ENCODE results near the gene GKAP1. TPM values are rescaled to one million over a fixed set of nuclear protein-coding genes. Genes with fewer than 3 reads are reported as not detected.

The GKAP1 gene
- polyA plus RNA-seq, 1 of the 3 experiments (the other 2 are of a cell fraction), result 1.7 TPM

DNA sequence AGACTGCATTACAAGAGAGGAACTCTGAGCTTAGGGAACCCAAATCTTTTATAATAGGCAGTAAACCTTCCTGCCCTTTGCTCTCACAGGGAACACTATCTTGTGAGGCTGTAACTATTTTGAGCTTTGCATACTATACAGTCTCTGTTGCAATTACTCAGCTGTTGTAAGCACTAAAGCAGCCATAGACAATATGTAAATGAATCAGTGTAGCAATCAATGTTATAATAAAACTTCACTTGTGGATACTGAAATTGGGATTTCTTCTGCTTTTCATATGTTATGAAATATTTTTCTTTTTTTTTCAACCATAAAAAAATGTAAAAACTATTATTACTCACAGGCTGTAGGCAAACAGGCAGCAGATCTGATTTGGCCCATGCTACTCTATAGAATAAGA, 93.1 kb downstream of the GKAP1 start:
- Histone ChIP-seq H3K9me2 (no peaks in the 10 kb centered on the region), H3K4me1 (ENCODE audit: control insufficient read depth in 1 of 2, insufficient read depth in 2 of 2, low read depth in 1 of 2, low read length in 1 of 2) (no peaks in the 10 kb centered on the region), H2AFZ (ENCODE audit: low read depth) (no peak overlapping the region), H3K79me2 (ENCODE audit: insufficient read depth) (no peaks in the 10 kb centered on the region), H3K36me3 (replicated peaks in 1 of 2; ENCODE audit: control insufficient read depth in 1 of 2, insufficient read depth in 2 of 2, low read length in 1 of 2) (no peaks in the 10 kb centered on the region), H3K27ac (ENCODE audit: low read depth in 2 of 2, low read length in 1 of 2) (no peak overlapping the region), H4K20me1 (ENCODE audit: insufficient read depth) (no peaks in the 10 kb centered on the region), H3K27me3 (ENCODE audit: insufficient read depth) (no peaks in the 10 kb centered on the region), H3K4me2 (no peak overlapping the region), H3F3A (replicated peaks; ENCODE audit: insufficient read depth) (no peaks in the 10 kb centered on the region), H3K4me3 (ENCODE audit: low read depth in 2 of 2, low read length in 1 of 2) (no peak overlapping the region), H3K9ac (no peak overlapping the region), H3K9me3 (no peaks in the 10 kb centered on the region)
- ChIA-PET CTCF (no interaction called here), POLR2A (no interaction called here)
- no peak for DNase-seq
- TF ChIP-seq FOSL2 (IDR thresholded peaks at IDR 0.05; ENCODE audit: borderline replicate concordance, low read depth) (no peak), EZH2phosphoT487 (IDR thresholded peaks at IDR 0.05; ENCODE audit: borderline replicate concordance, low read depth) (no peak), TAF1 (IDR thresholded peaks at IDR 0.05; ENCODE audit: borderline replicate concordance, low read depth, low read length) (no peak), YY1 (IDR thresholded peaks at IDR 0.05; ENCODE audit: low read depth) (no peak), PBX3 (IDR thresholded peaks at IDR 0.05) (no peak), MAX (IDR thresholded peaks at IDR 0.05; ENCODE audit: low read depth) (no peak), GABPA (IDR thresholded peaks at IDR 0.05; ENCODE audit: low read depth) (no peak)
- TF ChIP-seq, protein P1, sequence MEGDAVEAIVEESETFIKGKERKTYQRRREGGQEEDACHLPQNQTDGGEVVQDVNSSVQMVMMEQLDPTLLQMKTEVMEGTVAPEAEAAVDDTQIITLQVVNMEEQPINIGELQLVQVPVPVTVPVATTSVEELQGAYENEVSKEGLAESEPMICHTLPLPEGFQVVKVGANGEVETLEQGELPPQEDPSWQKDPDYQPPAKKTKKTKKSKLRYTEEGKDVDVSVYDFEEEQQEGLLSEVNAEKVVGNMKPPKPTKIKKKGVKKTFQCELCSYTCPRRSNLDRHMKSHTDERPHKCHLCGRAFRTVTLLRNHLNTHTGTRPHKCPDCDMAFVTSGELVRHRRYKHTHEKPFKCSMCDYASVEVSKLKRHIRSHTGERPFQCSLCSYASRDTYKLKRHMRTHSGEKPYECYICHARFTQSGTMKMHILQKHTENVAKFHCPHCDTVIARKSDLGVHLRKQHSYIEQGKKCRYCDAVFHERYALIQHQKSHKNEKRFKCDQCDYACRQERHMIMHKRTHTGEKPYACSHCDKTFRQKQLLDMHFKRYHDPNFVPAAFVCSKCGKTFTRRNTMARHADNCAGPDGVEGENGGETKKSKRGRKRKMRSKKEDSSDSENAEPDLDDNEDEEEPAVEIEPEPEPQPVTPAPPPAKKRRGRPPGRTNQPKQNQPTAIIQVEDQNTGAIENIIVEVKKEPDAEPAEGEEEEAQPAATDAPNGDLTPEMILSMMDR (IDR thresholded peaks at IDR 0.05), result no peak

DNA sequence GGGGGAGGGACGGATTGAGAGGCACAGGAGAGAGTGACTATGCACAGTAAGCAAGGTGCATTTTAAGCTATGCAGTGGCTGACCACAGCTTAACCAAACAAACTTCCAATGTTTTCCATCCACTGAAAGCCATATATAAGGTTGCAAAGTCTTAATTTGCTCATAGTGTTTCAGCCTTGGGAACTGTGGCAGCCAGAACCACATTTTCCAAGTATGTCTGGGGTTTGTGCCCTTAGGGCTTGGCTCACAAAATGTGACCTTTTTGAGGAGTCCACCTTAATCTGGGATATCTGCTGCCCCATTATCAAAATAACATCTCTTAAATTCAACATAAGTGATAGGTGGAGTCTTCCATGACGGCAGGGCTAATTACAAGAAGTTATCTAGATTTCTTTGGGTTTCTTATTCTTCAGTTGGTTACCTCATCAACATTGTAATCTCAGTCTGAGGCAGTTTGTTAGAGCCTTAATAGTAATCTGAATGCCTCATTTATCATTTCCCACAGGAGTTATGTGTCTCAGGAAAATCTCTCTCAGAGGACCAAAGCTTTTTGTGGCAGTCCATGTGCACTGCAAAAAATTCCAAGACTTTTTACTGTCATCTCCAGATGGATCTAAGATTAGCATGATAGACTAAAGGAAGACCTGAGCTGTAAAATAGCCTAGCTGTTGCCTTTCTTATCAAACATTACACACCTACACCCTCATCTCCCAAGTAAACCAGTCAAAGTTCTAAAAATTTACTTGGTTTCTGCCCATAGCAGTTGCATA, 94.7 kb downstream of the GKAP1 start:
- ChIA-PET POLR2A (no interaction called here), CTCF (interaction anchor here (1.2 to 1.8 kb wide), 2 partner anchors 13 to 26 kb away, joined by 3 to 7 read pairs; no protein-coding TSS in a partner anchor)
- TF ChIP-seq ZBTB33 (IDR thresholded peaks at IDR 0.05; ENCODE audit: borderline replicate concordance, low read depth), result no peak
- no peak for TF ChIP-seq YY1 (IDR thresholded peaks at IDR 0.05; ENCODE audit: low read depth)
- no peak for TF ChIP-seq MAX (IDR thresholded peaks at IDR 0.05; ENCODE audit: low read depth)
- no peaks in the 10 kb centered on the region for H3K9me2 ChIP-seq
- H2AFZ ChIP-seq (ENCODE audit: low read depth), result no peak overlapping the region
- H3K36me3 ChIP-seq (replicated peaks in 1 of 2; ENCODE audit: control insufficient read depth in 1 of 2, insufficient read depth in 2 of 2, low read length in 1 of 2), result no peaks in the 10 kb centered on the region
- no peak for DNase-seq
- H3K4me3 ChIP-seq (ENCODE audit: low read depth in 2 of 2, low read length in 1 of 2), result no peak overlapping the region
- H4K20me1 ChIP-seq (ENCODE audit: insufficient read depth), result no peaks in the 10 kb centered on the region
- no peak overlapping the region for H3K9ac ChIP-seq
- H3K27ac ChIP-seq (ENCODE audit: low read depth in 2 of 2, low read length in 1 of 2), result no peak overlapping the region
- H3K4me1 ChIP-seq (ENCODE audit: control insufficient read depth in 1 of 2, insufficient read depth in 2 of 2, low read depth in 1 of 2, low read length in 1 of 2), result no peaks in the 10 kb centered on the region
- H3K27me3 ChIP-seq (ENCODE audit: insufficient read depth), result no peaks in the 10 kb centered on the region
- H3K79me2 ChIP-seq (ENCODE audit: insufficient read depth), result no peaks in the 10 kb centered on the region
- H3K4me2 ChIP-seq, result no peak overlapping the region
- H3K9me3 ChIP-seq, result no peaks in the 10 kb centered on the region
- H3F3A ChIP-seq (replicated peaks; ENCODE audit: insufficient read depth), result no peaks in the 10 kb centered on the region
- 38% methylated on average over 2 of the region's 2 CpGs for WGBS (ENCODE audit: low lambda C conversion rate)

All from SK-N-SH (cell line).